Liver (tissue), 3 donors: ENCODE measurements around the gene NAP1L1.

ENCODE experiments used
- CTCF ChIP-seq: fragments of 150-350 bp; IDR thresholded peaks from 2 replicates; pipeline ENCODE4 v1.5.1; 2017; ENCODE audit warnings: improper control_type of control experiment, low read depth, low read length; ENCODE audit not compliant: missing input control
- EGR1 ChIP-seq, 2 donors: IDR thresholded peaks; 2 replicates each; pipeline ENCODE4 v1.6.1; 2016 to 2018; ENCODE audit warnings: antibody characterized with exemption in 2 of 2, low read depth in 2 of 2
- GABPA ChIP-seq, 2 donors: IDR thresholded peaks in 1 of 2; conservative IDR thresholded peaks in 1 of 2; 2 replicates each; pipeline ENCODE4 v1.6.1; 2016; ENCODE audit warnings: antibody characterized with exemption in 2 of 2, mild to moderate bottlenecking in 1 of 2, moderate library complexity in 1 of 2
- RAD21 ChIP-seq, 2 donors: IDR thresholded peaks; 2 replicates each; pipeline ENCODE4 v1.6.1; 2016; ENCODE audit warnings: antibody characterized with exemption in 2 of 2, mild to moderate bottlenecking in 2 of 2
- REST ChIP-seq: IDR thresholded peaks from 2 replicates; pipeline ENCODE4 v1.6.1; 2016; ENCODE audit warnings: antibody characterized with exemption, mild to moderate bottlenecking
- TAF1 ChIP-seq: conservative IDR thresholded peaks from 2 replicates; pipeline ENCODE4 v1.6.1; 2016; ENCODE audit warnings: antibody characterized with exemption, mild to moderate bottlenecking
- TF ChIP-seq, protein P1 (sequence below): IDR thresholded peaks from 2 replicates; pipeline ENCODE4 v1.6.1; 2016; ENCODE audit warnings: antibody characterized with exemption
- donor health status: healthy.
- donor health status: healthy.

DNA sequence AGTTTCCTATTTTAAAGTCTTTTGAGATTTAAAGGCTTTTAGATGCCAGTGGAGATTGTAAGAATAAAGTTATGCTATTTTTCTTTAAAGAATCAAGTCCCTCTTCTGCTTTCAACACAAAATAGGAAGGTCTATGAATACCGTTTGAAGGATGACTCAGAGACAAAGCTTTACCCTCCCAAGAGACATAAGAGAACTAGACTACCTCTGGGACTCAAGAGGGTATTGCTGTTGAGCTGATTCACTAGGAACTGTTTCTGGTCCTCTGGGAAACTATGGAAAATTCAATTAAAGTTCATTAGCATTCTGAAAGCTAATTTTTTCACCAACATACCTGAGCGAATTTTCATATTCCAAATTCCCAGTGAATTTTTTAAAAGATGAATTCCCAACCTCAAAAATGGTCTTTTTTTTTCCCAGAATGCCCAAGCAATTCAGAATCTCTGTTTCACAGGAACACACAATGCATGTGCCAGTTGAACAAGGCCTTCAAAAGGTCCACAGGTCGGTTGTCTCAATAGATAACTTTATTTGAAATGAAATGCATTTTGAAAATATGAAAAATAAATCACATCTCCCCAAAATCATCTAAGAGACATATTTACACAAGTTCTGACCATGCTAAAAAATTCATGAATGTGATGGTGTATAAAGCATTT lies 59.4 kb downstream of the NAP1L1 start:
- TF ChIP-seq, protein P1, sequence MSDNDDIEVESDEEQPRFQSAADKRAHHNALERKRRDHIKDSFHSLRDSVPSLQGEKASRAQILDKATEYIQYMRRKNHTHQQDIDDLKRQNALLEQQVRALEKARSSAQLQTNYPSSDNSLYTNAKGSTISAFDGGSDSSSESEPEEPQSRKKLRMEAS = no peak
- TF ChIP-seq CTCF = no peak
- TF ChIP-seq EGR1 (IDR thresholded peaks at IDR 0.05; ENCODE audit: low read depth in 2 of 2) = no peak
- no peak for TF ChIP-seq REST
- TF ChIP-seq RAD21 (IDR thresholded peaks at IDR 0.05) = no peak
- TF ChIP-seq GABPA (IDR thresholded peaks at IDR 0.05 in 1 of 2, conservative IDR thresholded peaks at IDR 0.05 in 1 of 2) = no peak
- TF ChIP-seq TAF1 = no peak
